Activated T-helper 17 cell treated with anti-CD3 and anti-CD28 coated beads, Interleukin-2, amount 50 U/mL, for 72 hours (primary cell): ENCODE measurements around the gene ZSCAN32. TPM values are rescaled to one million over a fixed set of nuclear protein-coding genes. Genes with fewer than 3 reads are reported as not detected.

Experiments used
- ATAC-seq: fragments of 150-1000 bp; cut with Tn5 transposase; replicated peaks from 2 replicates; pipeline ENCODE4 v1.10.0; 2021; ENCODE audit warnings: mild to moderate bottlenecking, moderate library complexity
- H3K27ac Mint-ChIP-seq: one replicate; pipeline ENCODE4 v1.8.0; 2022; ENCODE audit warnings: mixed read lengths
- H3K27me3 Mint-ChIP-seq: one replicate; pipeline ENCODE4 v1.8.0; 2022; ENCODE audit warnings: mixed read lengths
- H3K36me3 Mint-ChIP-seq: one replicate; pipeline ENCODE4 v1.8.0; 2022; ENCODE audit warnings: low read depth, mild to moderate bottlenecking, mixed read lengths
- H3K4me1 Mint-ChIP-seq: one replicate; pipeline ENCODE4 v1.8.0; 2022; ENCODE audit warnings: mixed read lengths
- H3K4me3 Mint-ChIP-seq: one replicate; pipeline ENCODE4 v1.8.0; 2022; ENCODE audit warnings: mild to moderate bottlenecking, mixed read lengths
- H3K9me3 Mint-ChIP-seq: one replicate; pipeline ENCODE4 v1.8.0; 2022; ENCODE audit warnings: mixed read lengths
- total RNA-seq, 2 donors: library from RNA; stranded (reverse); gene quantifications; one replicate each; pipeline ENCODE4 v1.2.3, GENCODE V29; 2022

ZSCAN32 gene
- total RNA-seq = 10 to 100 TPM in 1 of 2 donors, 1 to 10 TPM in 1; 8.4 to 10.5 TPM

DNA sequence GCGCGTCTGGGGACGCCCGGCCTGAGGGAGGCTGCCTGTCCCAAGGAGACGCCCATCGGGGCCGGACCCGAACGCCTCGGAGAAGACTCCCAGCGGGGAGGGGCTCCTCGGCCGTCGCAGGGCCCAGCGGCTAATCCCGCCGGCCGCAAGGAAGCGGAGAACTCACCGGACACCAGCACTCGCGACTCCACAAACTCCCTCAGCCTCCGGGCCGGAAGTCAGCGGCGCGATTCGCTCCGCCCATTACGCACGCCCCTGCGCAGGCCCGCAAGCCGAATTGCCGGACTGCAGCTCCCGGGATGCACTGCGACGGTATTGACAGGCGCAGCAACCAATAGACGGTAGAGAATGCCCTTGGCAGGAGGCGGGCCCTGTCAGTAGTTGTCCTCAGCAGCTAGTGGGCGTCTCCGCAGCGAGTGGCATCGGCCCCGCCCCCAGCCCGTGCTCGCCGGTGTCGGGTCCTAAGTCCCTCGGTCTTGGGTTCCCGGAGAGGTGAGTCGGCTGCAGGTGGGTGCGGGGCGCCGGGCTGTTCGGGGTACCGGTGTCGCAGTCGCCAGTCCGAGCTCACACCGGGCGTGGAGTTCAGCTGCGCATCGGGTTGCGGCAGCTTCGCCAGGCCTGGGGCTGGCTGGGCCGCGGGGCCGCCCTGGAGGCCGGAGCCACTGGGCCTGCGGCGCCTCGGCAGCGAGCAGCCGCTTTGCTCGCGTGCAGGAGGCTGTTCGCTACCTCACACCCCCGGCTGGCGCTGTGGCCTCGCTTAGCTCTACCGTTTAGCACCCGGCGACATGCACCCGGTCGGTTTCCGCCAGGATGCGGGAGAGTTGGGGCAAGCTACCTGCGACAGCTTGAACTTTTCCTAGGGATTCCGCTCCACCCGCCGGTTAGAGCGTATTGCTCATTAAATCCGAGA lies at the start of gene ZSCAN32, which contains the start of gene ZNF174:
Gene ZSCAN32, minus strand, starts transcription at position 226 of the 910 bp plus-strand sequence. CDS start 3,447 bp downstream, outside the sequence.
Gene ZNF174, plus strand, starts transcription at position 437 of the 910 bp plus-strand sequence. CDS start 790 bp downstream, outside the sequence.
- Mint-ChIP-seq H3K9me3 (peaks cover 11% of the 10 kb centered on the region), H3K36me3 (peaks cover 50% of the 10 kb centered on the region), H3K4me1 (peaks cover 25% of the 10 kb centered on the region), H3K27ac (peak within 1 kb of the TSS; percentile 85), H3K4me3 (peak within 1 kb of the TSS; percentile 93), H3K27me3 (no peaks in the 10 kb centered on the region)
- ATAC-seq = peak; percentile 99

DNA sequence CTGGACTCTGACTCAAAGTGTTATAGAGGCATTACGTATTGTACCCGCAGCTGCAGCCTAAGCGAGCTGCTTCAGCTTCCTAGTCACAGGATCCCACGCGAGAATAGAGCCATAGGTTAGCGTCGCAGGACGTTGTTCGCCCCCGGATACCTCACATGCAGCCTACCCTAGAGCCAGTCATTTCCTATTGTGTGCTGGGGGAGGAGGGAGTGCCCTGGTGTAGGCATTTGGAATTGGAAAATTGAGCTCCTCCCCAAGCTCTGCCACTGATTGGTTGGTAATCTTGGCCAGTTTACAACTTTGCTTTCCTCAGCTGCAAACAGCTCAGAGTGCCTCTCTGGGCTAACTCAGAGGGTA lies 43.2 kb upstream of the ZSCAN32 start:
- H3K4me3 Mint-ChIP-seq = peak overlapping the region; percentile 81
- peak overlapping the region; percentile 91 for H3K27ac Mint-ChIP-seq
- H3K9me3 Mint-ChIP-seq = peaks cover 4% of the 10 kb centered on the region
- H3K4me1 Mint-ChIP-seq = peaks cover 9% of the 10 kb centered on the region
- no peaks in the 10 kb centered on the region for H3K27me3 Mint-ChIP-seq
- peaks cover 59% of the 10 kb centered on the region for H3K36me3 Mint-ChIP-seq
- peak; percentile 78 for ATAC-seq

DNA sequence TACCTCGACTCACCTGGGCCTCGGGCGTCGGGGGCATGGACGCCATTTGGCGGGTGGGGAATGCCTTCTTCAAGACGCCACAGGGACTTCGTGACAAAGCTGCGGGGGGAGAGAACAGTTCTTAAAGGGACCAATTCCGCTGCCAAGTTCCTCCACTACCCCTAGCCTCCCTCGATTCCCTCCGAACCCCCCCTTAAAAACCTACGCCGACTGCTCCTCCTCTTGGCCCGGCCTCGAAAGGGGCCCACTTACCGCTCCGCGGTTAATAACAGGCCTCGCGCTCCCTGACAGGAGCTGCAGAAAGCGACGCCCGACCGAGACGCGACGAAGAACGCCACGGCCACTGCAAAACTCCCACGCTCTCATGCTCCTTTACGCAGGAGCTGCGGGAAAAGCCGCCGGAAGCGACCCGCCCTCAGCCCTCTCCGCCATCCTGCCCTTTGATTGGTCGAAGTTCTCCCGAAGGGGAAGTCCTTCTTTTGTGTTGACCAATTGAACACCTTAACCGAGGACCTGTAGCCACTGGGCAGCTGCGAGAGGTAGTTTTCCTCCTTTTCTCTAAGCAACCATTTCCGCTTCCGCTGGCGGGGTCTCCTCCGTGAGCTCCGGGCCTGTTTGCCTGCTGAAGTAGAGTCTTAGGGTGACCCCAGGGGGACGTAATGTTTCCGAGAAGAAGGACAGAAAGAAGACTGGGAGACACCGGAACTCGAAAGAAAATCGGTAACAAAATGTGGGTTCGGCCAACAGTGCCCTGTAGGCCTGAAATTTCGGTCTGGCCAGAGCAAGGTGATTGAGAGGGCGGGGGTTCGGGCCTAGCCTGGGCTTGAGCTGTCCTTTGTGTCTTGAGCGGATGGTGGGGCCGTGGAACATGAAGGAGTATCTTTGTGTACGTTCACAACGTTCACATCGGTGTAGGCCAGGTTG lies 42.6 kb upstream of the ZSCAN32 start, which contains the start of the genes NAA60 and ZNF597:
Gene NAA60, plus strand, starts transcription at position 573 of the 924 bp plus-strand sequence. CDS start 32,548 bp downstream, outside the sequence.
Gene ZNF597, minus strand, starts transcription at position 397 of the 924 bp plus-strand sequence. Its CDS starts 351 bp downstream, at position 46.
- peaks cover 59% of the 10 kb centered on the region for H3K36me3 Mint-ChIP-seq
- H3K9me3 Mint-ChIP-seq = peaks cover 4% of the 10 kb centered on the region
- peak within 1 kb of the TSS; percentile 81 for H3K4me3 Mint-ChIP-seq
- H3K27ac Mint-ChIP-seq = peak within 1 kb of the TSS; percentile 91
- H3K27me3 Mint-ChIP-seq = no peaks in the 10 kb centered on the region
- ATAC-seq = peak; percentile 95
- H3K4me1 Mint-ChIP-seq = peaks cover 9% of the 10 kb centered on the region

DNA sequence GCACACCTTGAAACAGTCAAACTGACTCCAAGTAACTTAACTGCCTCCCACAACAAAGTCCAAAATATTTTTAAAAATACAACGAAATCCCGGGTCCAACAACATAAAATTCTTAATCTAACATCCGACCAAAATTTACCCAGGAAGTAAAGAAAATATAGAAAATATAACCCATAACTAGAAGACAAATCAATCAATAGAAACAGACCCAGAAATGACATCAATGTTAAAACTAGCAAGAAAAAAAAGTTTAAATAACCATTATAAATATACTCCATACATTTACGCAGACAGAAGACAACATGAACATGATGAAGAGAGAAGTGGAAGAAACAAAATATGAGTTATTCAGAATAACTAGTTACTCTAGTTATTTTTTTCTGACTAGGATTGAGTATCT lies 38.8 kb upstream of the ZSCAN32 start:
- H3K27me3 Mint-ChIP-seq = no peaks in the 10 kb centered on the region
- peaks cover 70% of the 10 kb centered on the region for H3K36me3 Mint-ChIP-seq
- H3K4me1 Mint-ChIP-seq = peaks cover 5% of the 10 kb centered on the region
- H3K27ac Mint-ChIP-seq = no peak overlapping the region
- peaks cover 4% of the 10 kb centered on the region for H3K9me3 Mint-ChIP-seq
- no peak for ATAC-seq
- no peak overlapping the region for H3K4me3 Mint-ChIP-seq

DNA sequence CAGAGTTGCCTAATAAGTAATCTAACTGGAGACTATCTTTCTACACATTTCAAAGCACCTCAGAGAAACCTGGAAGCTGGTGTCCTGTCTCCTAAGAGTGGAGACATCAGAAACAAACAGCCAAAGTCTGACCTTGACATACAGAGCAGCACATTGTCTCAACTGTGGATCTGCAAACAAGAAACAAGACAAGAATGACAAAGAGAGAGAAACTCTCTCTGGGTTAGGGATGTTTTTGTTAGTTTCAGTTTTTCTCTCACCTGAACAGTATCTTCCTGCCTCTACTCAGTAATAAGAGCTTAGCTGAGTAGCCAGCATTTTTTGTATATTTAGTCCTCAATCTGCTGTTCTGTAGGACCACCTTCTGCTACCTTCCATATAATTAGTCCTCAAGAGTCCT lies 33.6 kb upstream of the ZSCAN32 start:
- Mint-ChIP-seq H3K4me3 (no peak overlapping the region), H3K27ac (no peak overlapping the region), H3K36me3 (peaks cover 60% of the 10 kb centered on the region), H3K4me1 (no peaks in the 10 kb centered on the region), H3K27me3 (no peaks in the 10 kb centered on the region), H3K9me3 (no peaks in the 10 kb centered on the region)
- no peak for ATAC-seq

DNA sequence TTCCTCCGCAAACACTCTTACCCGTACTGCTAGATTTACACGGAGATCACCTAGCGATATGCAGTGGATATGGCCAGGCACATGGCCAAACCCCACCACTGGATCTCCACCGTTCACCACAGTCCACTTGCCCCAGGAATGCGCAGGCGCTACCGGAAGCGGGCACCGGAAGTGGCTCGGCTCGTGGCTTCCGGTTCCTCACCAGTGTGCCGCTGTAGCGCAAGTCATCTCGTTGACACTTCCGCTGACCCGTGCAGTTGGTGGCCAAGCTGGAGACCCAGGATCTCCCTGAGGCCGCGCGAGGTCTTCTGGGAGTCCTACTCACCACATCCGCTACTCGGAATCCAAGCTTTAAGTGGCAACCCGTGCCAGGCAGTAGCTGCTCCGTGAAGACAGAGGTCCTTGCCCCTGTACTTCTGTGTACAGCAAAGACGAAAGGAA lies 31.0 kb upstream of the ZSCAN32 start:
- peak overlapping the region; percentile 58 for H3K27ac Mint-ChIP-seq
- ATAC-seq = peak; percentile 97
- no peaks in the 10 kb centered on the region for H3K4me1 Mint-ChIP-seq
- peaks cover 34% of the 10 kb centered on the region for H3K36me3 Mint-ChIP-seq
- no peaks in the 10 kb centered on the region for H3K27me3 Mint-ChIP-seq
- peak overlapping the region; percentile 71 for H3K4me3 Mint-ChIP-seq
- no peaks in the 10 kb centered on the region for H3K9me3 Mint-ChIP-seq

DNA sequence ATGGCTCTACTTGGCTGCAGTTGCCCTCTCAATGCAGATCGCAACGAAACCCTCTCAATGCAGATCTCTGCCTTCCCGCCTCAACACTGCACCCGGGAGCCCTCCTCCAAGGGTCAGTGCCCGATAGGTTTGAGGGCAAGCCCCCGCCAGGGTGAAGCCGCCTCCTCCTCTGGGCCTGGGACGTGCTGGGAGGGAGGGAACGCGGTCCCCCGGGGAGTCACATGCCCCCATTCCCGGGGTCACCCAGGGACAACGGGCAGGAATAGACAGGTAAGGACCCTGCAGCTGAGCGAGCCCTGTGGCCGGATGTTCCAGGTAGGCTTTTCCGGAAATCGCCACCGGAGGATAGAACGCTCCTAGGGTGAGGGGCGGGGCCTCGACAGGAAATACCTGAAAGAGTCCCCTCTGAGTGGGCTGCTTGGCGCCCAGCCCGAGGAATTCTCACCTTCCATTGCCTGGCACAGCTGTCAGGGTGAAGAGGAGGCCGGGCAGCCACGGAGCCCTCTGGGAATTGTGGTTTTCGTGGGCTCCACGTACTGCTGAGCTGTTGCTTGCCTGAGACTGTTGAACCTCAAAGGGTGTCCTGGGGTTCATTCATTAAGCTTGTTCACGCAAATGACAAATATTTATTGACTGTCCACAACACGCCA lies 13.1 kb upstream of the ZSCAN32 start:
- Mint-ChIP-seq H3K27me3 (no peaks in the 10 kb centered on the region), H3K4me3 (no peak overlapping the region), H3K36me3 (peaks cover 9% of the 10 kb centered on the region), H3K4me1 (no peaks in the 10 kb centered on the region), H3K9me3 (peaks cover 22% of the 10 kb centered on the region), H3K27ac (no peak overlapping the region)
- ATAC-seq = no peak

DNA sequence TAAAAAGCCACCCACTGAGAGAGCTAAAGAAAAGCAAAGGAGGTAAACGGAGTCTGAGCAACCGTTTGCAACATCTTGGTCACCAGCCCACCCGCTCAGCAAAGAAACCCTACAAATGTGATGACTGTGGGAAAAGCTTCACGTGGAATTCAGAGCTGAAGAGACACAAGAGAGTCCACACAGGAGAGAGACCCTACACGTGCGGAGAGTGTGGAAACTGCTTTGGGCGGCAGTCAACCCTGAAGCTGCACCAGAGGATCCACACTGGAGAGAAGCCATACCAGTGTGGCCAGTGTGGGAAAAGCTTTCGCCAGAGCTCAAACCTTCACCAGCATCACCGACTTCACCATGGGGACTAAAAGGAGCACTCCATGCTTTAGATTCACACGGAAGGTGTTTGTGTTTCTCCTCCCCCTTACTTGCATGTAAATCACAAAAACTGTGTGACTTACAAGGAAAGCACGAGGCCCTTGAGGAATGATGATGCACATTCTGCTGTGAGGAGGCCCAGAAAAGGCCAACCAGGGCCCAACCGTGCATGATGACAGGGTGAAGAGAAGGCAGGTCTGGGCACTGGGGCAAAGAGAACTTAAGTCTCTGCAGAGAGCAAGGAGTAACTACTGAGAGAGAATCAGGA lies 7.9 kb upstream of the ZSCAN32 start:
- peaks cover 26% of the 10 kb centered on the region for H3K9me3 Mint-ChIP-seq
- H3K4me1 Mint-ChIP-seq = no peaks in the 10 kb centered on the region
- H3K27ac Mint-ChIP-seq = no peak overlapping the region
- no peaks in the 10 kb centered on the region for H3K27me3 Mint-ChIP-seq
- peaks cover 56% of the 10 kb centered on the region for H3K36me3 Mint-ChIP-seq
- H3K4me3 Mint-ChIP-seq = no peak overlapping the region
- ATAC-seq = no peak

DNA sequence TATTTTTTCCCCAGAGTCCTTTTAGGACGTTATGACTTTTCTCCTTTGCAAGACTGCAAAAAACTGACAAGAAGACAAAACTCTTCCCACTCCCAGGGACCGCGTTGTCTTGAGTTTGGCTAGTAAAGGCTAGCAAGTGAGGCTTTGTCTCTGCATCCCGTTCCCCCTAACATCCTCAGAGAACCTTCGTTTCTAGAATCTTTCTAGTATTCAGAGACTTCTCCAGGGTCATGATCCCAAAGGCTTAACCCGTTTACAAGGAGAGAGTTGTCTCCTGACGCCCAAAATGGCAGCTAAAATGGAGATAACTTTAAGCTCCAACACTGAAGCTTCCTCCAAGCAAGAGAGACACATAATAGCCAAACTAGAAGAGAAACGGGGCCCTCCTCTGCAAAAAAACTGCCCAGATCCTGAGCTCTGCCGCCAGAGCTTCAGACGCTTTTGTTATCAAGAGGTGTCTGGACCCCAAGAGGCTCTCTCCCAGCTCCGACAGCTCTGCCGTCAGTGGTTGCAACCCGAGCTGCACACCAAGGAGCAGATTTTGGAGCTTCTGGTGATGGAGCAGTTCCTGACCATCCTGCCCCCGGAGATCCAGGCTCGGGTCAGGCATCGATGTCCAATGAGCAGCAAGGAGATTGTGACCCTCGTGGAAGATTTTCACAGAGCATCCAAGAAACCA lies 1.1 kb upstream of the ZSCAN32 start:
- Mint-ChIP-seq H3K36me3 (peaks cover 50% of the 10 kb centered on the region), H3K9me3 (peaks cover 10% of the 10 kb centered on the region)

DNA sequence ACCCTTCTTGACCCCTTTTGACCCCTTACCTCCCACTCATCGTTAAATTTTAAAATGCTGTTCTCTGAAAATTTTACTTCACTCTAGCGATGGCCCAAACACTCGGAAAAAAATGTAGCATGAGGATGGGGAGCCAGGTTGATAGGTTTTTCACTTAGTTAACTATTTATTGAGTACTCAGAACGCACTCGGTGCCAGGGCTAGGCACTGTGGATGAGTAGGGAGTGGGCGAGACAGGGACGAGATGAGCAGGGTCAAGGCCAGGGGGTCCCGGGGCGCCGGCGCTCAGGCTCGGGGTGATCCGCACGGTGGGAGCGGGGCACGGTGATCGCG lies 392 bp downstream of the ZSCAN32 start:
- Mint-ChIP-seq H3K27ac (peak overlapping the region; percentile 85), H3K4me3 (peak overlapping the region; percentile 93), H3K4me1 (peaks cover 29% of the 10 kb centered on the region), H3K27me3 (no peaks in the 10 kb centered on the region), H3K9me3 (peaks cover 13% of the 10 kb centered on the region), H3K36me3 (peaks cover 50% of the 10 kb centered on the region)
- ATAC-seq = peak; percentile 41

More for the DNA sequence above, 1.1 kb upstream of the ZSCAN32 start:
- ATAC-seq = no peak
- Mint-ChIP-seq H3K27me3 (no peaks in the 10 kb centered on the region), H3K27ac (peak overlapping the region; percentile 85), H3K4me1 (peaks cover 20% of the 10 kb centered on the region), H3K4me3 (peak overlapping the region; percentile 93)

DNA sequence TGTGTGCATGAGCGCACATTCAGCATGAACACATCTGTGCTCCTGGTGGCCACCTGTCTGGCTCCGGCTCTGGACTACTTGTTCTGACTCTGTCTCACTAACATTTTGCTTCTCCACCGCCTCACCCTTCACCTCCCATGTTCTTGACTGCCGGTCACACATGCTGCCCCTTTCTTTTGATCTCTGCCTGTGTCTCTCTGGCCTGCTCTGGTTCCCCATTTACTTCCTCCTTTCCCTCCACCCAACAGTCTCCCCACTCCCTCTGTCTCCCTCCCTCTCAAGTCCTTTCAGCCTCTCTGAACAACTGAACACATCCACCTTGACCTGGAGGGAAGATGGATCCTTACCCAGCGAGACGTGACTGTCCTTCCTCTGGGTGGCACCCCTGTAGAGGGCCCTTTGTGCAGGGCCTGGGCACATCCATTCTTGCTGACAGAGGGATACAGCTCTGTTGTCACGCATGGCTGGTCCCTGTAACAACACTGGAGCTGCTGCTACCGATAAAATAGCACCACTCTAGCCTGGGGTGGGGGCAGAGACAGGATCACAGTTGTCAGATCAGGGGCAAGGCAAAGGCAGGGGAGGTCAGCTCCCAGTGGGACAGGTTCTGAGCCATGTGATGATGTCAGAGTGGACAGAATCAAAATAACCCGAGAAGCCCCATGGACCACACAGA lies 11.0 kb downstream of the ZSCAN32 start:
- peaks cover 32% of the 10 kb centered on the region for H3K9me3 Mint-ChIP-seq
- no peaks in the 10 kb centered on the region for H3K27me3 Mint-ChIP-seq
- peaks cover 96% of the 10 kb centered on the region for H3K36me3 Mint-ChIP-seq
- H3K4me3 Mint-ChIP-seq = no peak overlapping the region
- no peak overlapping the region for H3K27ac Mint-ChIP-seq
- no peak for ATAC-seq
- peaks cover under 1% of the 10 kb centered on the region for H3K4me1 Mint-ChIP-seq

DNA sequence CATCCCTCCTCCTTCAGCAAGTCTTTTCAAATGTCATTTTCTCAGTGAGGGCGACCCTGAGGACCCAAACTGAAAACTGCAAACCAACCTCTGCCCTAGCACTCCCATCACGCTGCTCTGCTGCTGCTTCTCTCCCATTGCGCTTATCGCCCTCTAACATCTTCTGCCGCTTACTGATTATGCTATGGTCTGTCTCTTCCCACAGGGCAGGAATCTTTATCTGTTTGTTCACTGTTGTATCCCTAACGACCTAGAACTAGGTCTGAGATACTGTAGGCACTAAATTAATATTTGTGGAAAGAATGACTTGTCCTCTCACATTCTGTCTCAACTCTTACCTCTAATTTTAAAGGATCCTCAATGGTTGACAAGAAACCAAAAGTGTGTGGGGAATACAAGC lies 12.5 kb downstream of the ZSCAN32 start:
- no peak for ATAC-seq
- no peak overlapping the region for H3K4me3 Mint-ChIP-seq
- no peaks in the 10 kb centered on the region for H3K27me3 Mint-ChIP-seq
- no peak overlapping the region for H3K27ac Mint-ChIP-seq
- peaks cover 96% of the 10 kb centered on the region for H3K36me3 Mint-ChIP-seq
- H3K9me3 Mint-ChIP-seq = peaks cover 36% of the 10 kb centered on the region
- H3K4me1 Mint-ChIP-seq = no peaks in the 10 kb centered on the region

DNA sequence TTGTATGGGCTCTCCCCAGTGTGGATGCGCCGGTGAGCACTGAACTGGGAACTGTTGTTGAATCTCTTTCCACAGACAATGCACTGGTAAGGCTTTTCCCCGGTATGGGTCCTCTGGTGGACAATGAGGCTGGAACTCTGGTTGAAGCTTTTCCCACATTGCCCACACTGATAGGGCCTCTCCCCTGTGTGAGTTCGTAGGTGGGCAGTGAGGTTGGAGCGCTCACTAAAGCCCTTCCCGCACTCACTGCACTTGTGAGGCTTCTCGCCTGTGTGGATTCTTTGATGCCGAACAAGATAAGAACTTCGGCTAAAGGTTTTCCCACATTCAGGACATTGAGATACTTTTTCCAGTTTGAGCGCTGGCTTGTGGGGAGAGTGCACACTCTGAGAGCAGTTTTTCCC lies 17.8 kb downstream of the ZSCAN32 start:
- ATAC-seq = no peak
- Mint-ChIP-seq H3K27ac (no peak overlapping the region), H3K36me3 (peaks cover 75% of the 10 kb centered on the region), H3K4me1 (no peaks in the 10 kb centered on the region), H3K9me3 (peaks cover 39% of the 10 kb centered on the region), H3K27me3 (no peaks in the 10 kb centered on the region), H3K4me3 (no peak overlapping the region)
